GM06990 (cell line): Measurements from ENCODE around the gene UQCC3.

Experiments
- DNase-seq: peaks from one replicate; pipeline ENCODE4 v3.0.0-alpha.2; 2011; ENCODE audit not compliant: insufficient read length; ENCODE audit errors: extremely low read depth
- H3K27me3 ChIP-seq: replicated peaks from 2 replicates; pipeline ENCODE4 v1.6.0; 2011; ENCODE audit warnings: low read length; ENCODE audit not compliant: control insufficient read depth, insufficient read depth
- H3K36me3 ChIP-seq: 2 replicates; pipeline ENCODE4 v1.5.1; 2011; ENCODE audit warnings: low read length; ENCODE audit not compliant: control insufficient read depth, insufficient read depth
- H3K4me3 ChIP-seq: replicated peaks from 2 replicates; pipeline ENCODE4 v1.5.1; 2011; ENCODE audit warnings: low read depth, mild to moderate bottlenecking, control low read depth, low read length
- CTCF ChIP-seq: IDR thresholded peaks from 2 replicates; pipeline ENCODE4 v1.5.1; 2011; ENCODE audit warnings: low read length, control low read depth, mild to moderate bottlenecking, inconsistent platforms; ENCODE audit not compliant: insufficient read depth, poor library complexity, severe bottlenecking

The UQCC3 gene

GRCh38 chr11:62712861-62713260, 41.4 kb downstream of the UQCC3 start:
- no peak for TF ChIP-seq CTCF
- DNase-seq = no peak
- H3K4me3 ChIP-seq = no peak overlapping the region
- peaks cover 25% of the 10 kb centered on the region for H3K36me3 ChIP-seq
- no peaks in the 10 kb centered on the region for H3K27me3 ChIP-seq

GRCh38 chr11:62713343-62713742, 41.9 kb downstream of the UQCC3 start:
- Histone ChIP-seq H3K4me3 (no peak overlapping the region), H3K36me3 (peaks cover 26% of the 10 kb centered on the region), H3K27me3 (no peaks in the 10 kb centered on the region)
- no peak for DNase-seq
- TF ChIP-seq CTCF = no peak

GRCh38 chr11:62715150-62716130, 44.0 kb downstream of the UQCC3 start:
- Histone ChIP-seq H3K4me3 (no peak overlapping the region), H3K27me3 (no peaks in the 10 kb centered on the region), H3K36me3 (peaks cover 31% of the 10 kb centered on the region)
- TF ChIP-seq CTCF = no peak
- no peak for DNase-seq

GRCh38 chr11:62716206-62716605, 44.7 kb downstream of the UQCC3 start:
- H3K4me3 ChIP-seq = no peak overlapping the region
- H3K27me3 ChIP-seq = no peaks in the 10 kb centered on the region
- no peak for TF ChIP-seq CTCF
- peaks cover 34% of the 10 kb centered on the region for H3K36me3 ChIP-seq
- no peak for DNase-seq

- no peak for DNase-seq
- Histone ChIP-seq H3K27me3 (no peaks in the 10 kb centered on the region), H3K4me3 (no peak overlapping the region), H3K36me3 (peaks cover 39% of the 10 kb centered on the region)
- TF ChIP-seq CTCF = no peak
Measured at GRCh38 chr11:62716816-62717215, 45.3 kb downstream of the UQCC3 start.
